Measurements from ENCODE around the gene RAB3GAP2.
"Not testable (repeated sequence)": the region's sequence is repeated elsewhere in the genome, so short reads cannot be mapped to it uniquely, and the experiment has no call there.

Gene RAB3GAP2, protein sequence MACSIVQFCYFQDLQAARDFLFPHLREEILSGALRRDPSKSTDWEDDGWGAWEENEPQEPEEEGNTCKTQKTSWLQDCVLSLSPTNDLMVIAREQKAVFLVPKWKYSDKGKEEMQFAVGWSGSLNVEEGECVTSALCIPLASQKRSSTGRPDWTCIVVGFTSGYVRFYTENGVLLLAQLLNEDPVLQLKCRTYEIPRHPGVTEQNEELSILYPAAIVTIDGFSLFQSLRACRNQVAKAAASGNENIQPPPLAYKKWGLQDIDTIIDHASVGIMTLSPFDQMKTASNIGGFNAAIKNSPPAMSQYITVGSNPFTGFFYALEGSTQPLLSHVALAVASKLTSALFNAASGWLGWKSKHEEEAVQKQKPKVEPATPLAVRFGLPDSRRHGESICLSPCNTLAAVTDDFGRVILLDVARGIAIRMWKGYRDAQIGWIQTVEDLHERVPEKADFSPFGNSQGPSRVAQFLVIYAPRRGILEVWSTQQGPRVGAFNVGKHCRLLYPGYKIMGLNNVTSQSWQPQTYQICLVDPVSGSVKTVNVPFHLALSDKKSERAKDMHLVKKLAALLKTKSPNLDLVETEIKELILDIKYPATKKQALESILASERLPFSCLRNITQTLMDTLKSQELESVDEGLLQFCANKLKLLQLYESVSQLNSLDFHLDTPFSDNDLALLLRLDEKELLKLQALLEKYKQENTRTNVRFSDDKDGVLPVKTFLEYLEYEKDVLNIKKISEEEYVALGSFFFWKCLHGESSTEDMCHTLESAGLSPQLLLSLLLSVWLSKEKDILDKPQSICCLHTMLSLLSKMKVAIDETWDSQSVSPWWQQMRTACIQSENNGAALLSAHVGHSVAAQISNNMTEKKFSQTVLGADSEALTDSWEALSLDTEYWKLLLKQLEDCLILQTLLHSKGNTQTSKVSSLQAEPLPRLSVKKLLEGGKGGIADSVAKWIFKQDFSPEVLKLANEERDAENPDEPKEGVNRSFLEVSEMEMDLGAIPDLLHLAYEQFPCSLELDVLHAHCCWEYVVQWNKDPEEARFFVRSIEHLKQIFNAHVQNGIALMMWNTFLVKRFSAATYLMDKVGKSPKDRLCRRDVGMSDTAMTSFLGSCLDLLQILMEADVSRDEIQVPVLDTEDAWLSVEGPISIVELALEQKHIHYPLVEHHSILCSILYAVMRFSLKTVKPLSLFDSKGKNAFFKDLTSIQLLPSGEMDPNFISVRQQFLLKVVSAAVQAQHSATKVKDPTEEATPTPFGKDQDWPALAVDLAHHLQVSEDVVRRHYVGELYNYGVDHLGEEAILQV (N-terminal part only)

DNA sequence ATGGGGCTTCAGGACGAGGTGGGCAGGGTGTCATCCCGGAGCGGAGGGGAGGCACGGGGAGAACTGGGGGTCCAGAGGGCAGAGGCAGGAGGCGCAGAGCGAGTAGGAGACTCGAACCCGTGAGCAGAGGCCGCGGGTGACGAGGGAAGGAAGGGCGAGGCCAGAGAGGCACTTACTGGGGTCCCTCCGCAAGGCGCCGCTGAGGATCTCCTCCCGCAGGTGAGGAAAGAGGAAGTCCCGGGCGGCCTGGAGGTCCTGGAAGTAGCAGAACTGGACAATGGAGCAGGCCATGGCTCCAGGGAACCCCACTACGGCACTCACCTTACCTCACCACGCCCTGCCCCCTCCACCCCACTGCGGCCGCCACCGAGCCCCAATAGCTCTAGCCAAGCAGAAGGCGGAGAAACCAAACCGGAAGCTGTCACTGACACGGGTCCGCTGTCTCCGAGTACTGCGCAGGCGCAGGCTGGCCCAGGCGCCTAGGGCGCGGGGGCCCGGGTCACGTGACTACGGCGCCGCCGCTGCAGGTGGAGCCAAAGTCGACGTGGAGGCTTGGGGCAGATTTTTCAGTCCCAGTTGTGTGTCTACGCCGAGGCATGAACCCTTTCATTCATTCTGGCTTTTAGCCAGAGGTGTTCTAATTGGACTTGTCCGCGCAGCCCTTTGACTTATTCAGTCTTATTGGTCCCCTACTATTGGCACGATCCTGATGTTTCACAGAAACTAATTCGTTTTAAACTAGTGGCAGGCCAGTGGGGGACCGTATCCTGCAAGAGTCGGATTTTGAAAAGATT lies at the start of gene RAB3GAP2:
Gene RAB3GAP2, minus strand, starts transcription at position 407 of the 794 bp plus-strand sequence. Its CDS starts 116 bp downstream, at position 291.
- FAIRE-seq, result peak; percentile 36

DNA sequence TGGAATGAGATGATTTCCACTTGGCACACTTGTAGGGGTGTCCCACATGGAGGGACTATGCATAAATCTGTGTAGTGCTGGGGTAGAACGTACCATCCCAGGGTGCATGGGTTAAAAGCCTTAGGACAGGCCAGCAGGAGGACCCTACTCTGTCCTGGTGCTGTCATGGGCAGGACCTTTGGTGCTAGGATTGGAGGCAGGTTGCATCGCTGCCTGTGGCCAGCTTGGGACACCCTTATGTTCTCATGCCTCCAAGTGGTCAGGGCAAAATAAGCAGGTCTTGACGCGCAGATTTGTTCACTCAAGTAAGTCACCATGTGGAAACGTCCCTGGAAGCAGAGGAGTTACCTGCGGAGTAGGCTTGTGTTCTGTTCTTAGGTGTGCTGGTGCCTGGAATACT lies 49.5 kb upstream of the RAB3GAP2 start:
- FAIRE-seq, result no peak

GRCh38 chr1:220320709-220321108 lies 48.5 kb upstream of the RAB3GAP2 start:
- FAIRE-seq, result no peak

- FAIRE-seq, result no peak
Observed at GRCh38 chr1:220318673-220319072, 46.4 kb upstream of the RAB3GAP2 start.

DNA sequence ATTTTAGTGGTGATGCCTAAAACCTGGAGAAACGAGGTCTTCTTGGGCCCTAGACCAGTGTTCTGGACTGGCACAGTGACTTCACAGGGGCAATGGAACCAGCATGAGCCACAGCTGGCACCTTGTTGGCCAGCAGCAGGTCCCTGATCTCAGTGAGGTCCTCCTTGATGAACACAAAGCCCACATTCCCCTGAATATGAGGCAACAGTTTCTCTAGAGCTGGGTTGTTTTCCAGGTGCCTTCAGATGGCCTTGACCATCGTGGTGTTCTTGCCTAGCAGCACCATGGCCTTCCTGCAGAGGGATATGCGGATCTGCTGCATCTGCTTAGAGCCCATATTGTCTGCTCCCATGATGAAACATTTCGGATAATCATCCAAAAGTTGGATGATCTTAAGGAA lies 44.9 kb upstream of the RAB3GAP2 start:
- FAIRE-seq, result no peak

DNA sequence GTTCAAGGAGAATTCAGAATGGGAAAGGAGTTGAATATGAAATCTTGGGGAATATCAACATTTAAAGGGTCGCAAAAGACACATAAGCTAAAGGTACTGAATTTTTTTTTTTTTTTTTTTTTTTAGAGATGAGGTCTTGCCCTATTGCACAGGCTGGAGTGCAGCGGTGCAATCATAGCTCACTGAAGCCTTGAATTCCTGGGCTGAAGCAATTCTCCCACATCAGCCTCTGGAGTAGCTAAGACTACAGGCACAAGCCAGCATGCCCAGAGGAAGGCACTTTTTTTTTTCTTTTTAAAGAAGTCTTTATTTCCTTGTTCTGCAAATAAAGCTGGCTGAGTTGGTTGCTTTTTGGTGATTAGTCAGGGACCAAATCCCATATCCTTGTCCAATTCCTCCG lies 44.1 kb upstream of the RAB3GAP2 start:
- FAIRE-seq, result no peak

- no peak for FAIRE-seq
Observed at GRCh38 chr1:220315070-220315839, 43.0 kb upstream of the RAB3GAP2 start.

DNA sequence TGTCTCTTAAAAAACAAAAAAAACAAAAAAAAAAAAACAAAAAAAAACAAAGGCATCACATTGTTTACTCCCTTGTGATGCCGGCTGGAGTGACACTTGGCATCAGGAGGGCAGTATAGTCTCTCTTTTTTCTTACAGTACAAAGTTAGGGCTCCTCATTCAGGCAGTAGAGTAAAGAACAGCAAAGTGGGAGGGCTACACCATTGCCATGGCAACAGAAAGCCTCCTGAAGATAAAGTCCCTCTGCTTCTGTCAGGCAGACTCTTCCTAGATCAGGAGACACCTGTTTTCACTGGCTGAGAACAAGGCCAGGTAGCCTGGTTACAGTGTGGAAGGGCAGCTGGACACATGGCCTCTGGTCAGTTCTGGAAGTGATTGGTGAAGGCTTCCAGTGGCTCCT lies 41.3 kb upstream of the RAB3GAP2 start:
- no peak for FAIRE-seq

GRCh38 chr1:220310147-220310546 lies 37.9 kb upstream of the RAB3GAP2 start:
- FAIRE-seq, result not testable (repeated sequence)

GRCh38 chr1:220307607-220308006 lies 35.4 kb upstream of the RAB3GAP2 start:
- no peak for FAIRE-seq

DNA sequence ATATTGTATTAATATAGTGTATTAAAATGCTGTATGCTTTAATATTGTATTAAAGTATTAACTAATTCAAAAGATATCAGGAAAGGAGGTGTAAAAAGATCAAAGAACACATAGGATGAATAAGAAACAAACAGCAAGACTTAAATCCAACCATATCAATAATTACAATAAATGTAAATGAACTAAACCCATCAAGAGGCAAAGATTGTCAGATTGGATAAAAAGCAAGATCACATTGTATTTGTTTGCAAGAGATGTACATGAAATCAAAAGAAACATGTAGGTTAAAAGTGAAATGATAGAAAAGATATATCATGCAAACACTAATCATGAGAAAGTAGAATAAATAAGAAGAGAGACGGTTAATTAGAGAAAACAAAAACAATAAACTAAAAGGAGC lies 34.1 kb upstream of the RAB3GAP2 start:
- FAIRE-seq, result no peak

- no peak for FAIRE-seq
Observed at GRCh38 chr1:220303871-220304270, 31.6 kb upstream of the RAB3GAP2 start.

- FAIRE-seq, result no peak
Observed at GRCh38 chr1:220301630-220302029, 29.4 kb upstream of the RAB3GAP2 start.

DNA sequence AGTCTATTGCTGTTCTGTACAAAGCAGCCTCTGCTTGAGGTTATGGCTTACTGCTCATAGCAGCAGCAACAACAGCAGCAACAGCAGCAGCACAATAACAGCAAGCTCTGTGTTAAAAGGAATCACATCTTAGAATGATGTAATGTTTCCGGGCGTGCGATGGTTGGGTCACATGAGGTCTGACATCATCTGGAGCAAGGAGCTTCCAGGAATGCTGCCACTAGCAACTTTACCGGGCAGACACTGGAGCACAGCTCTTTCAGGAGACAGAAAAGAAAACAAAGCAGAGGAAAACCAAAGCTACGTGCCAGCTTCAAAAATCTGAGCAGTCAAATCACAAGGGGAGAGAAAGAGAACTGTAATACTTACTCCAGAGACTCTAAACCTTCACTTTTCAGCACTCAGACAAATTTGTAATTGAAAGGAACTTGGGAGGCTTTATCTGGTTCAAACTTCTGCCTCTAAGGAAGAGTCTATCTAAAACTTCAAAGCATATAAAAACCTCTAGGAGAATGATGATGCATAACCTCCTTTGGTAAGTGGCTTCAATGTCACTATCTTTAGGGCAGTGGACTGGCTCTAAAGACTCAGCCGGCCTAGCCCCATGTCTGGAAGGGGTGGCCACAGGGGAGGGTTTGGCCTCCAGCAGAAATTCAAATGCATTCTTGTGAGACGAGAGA lies 28.3 kb upstream of the RAB3GAP2 start:
- FAIRE-seq, result peak; percentile 90

DNA sequence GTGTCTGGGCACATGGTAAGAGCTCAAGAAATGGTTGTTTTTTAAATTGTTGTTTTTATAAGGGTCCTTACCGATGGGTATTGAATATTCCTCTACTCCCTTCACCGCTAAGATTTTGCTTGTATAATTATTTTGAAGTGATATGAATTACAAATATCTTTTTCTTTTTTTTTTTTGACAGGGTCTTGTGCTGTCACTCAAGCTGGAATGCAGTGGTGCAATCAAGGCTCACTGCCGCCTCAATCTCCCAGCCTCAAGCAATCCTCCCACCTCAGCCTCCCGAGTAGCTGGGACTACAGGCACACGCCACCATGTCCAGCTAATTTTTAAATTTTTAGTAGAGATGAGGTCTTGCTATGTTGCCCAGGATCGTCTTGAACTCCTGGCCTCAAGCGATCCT lies 27.1 kb upstream of the RAB3GAP2 start:
- no peak for FAIRE-seq

GRCh38 chr1:220298470-220299205 lies 26.4 kb upstream of the RAB3GAP2 start:
- no peak for FAIRE-seq

GRCh38 chr1:220296981-220297380 lies 24.7 kb upstream of the RAB3GAP2 start:
- FAIRE-seq, result no peak

GRCh38 chr1:220294846-220295301 lies 22.6 kb upstream of the RAB3GAP2 start:
- FAIRE-seq, result no peak

GRCh38 chr1:220291580-220291979 lies 19.3 kb upstream of the RAB3GAP2 start:
- FAIRE-seq, result no peak
